A549 (cell line): ENCODE results near the gene SHLD1. TPM values are rescaled to one million over a fixed set of nuclear protein-coding genes. Genes with fewer than 3 reads are reported as not detected.
A peak's percentile ranks its signal among the peaks of the same experiment; 100 is the strongest.
"Not testable (repeated sequence)": the region's sequence is repeated elsewhere in the genome, so short reads cannot be mapped to it uniquely, and the experiment has no call there.

Experiments
- ATAC-seq, 2 experiments: fragments of 200-7000 bp in 1 of 2; fragments of >200 bp in 1 of 2; cut with Nextera tagmentation in 1 of 2; cut with Tn5 transposase in 1 of 2; 3 replicates each; pipeline versions ENCODE4 v1.8.0 to v1.9.1; 2018 to 2020; ENCODE audit warnings: mild to moderate bottlenecking in 1 of 2, moderate library complexity in 1 of 2
- CTCF ChIA-PET: fragments of 300-600 bp; sonication (Branson Sonifier 250); formaldehyde crosslinking; extraction: SDS; loops from one replicate; lab custom pipeline; 2021; ENCODE audit warnings: antibody characterized with exemption, inconsistent platforms; lab: Yijun Ruan, JAX
- POLR2A ChIA-PET: fragments of 350-600 bp; formaldehyde crosslinking; extraction: SDS; loops from one replicate; lab custom pipeline; 2021; ENCODE audit warnings: antibody characterized with exemption, inconsistent platforms; lab: Yijun Ruan, JAX
- DNase-seq, 2 experiments: peaks; one replicate each; pipeline versions ENCODE4 v3.0.0 to v3.0.0-alpha.2; 2011 to 2016; ENCODE audit warnings: low read depth in 1 of 2, low spot score in 1 of 2
- FAIRE-seq: peaks from 2 replicates; lab custom pipeline; 2011; peaks lifted over from hg19 to GRCh38; lab: Jason Lieb, UNC
- H3K27ac ChIP-seq, 2 experiments: fragments of >200 bp; sonication (Bioruptor Twin); formaldehyde crosslinking; 3 replicates each; pipeline ENCODE4 v1.5.1; 2016 to 2017
- H3K4me1 ChIP-seq: fragments of >200 bp; sonication (Bioruptor Twin); formaldehyde crosslinking; 3 replicates; pipeline ENCODE4 v1.6.1; 2016
- H3K4me2 ChIP-seq: fragments of >200 bp; sonication (Bioruptor Twin); formaldehyde crosslinking; 3 replicates; pipeline ENCODE4 v1.6.1; 2016
- H3K4me3 ChIP-seq: fragments of >200 bp; sonication (Bioruptor Twin); formaldehyde crosslinking; 3 replicates; pipeline ENCODE4 v1.5.1; 2016
- H3K9me3 ChIP-seq: fragments of >200 bp; sonication (Bioruptor Twin); formaldehyde crosslinking; 3 replicates; pipeline ENCODE4 v1.6.1; 2016
- BHLHE40 ChIP-seq: IDR thresholded peaks from 2 replicates; pipeline ENCODE4 v1.6.1; 2012; ENCODE audit warnings: low read depth, low read length, inconsistent platforms
- EHMT2 ChIP-seq: fragments of 200-600 bp; sonication (generic); IDR thresholded peaks from 2 replicates; pipeline ENCODE4 v1.6.1; 2016; ENCODE audit warnings: antibody characterized with exemption, low read depth, mild to moderate bottlenecking, moderate library complexity
- EP300 ChIP-seq, 2 experiments: fragments of >200 bp; sonication (Bioruptor Twin); formaldehyde crosslinking; IDR thresholded peaks; 2 replicates in 1 of 2; 3 replicates in 1 of 2; pipeline ENCODE4 v1.6.1; 2016 to 2017
- FOSB ChIP-seq: fragments of 250-450 bp; sonication (Bioruptor Pico); IDR thresholded peaks from 2 replicates; pipeline ENCODE4 v1.5.0; 2020; ENCODE audit warnings: mild to moderate bottlenecking, moderate library complexity
- HEYL ChIP-seq: fragments of 250-450 bp; sonication (Bioruptor Pico); IDR thresholded peaks from 2 replicates; pipeline ENCODE4 v1.8.0; 2021; ENCODE audit warnings: mild to moderate bottlenecking, moderate library complexity
- JUN ChIP-seq, 2 experiments: fragments of >200 bp; sonication (Bioruptor Twin); formaldehyde crosslinking; IDR thresholded peaks; 2 replicates in 1 of 2; 3 replicates in 1 of 2; pipeline ENCODE4 v1.6.1; 2016 to 2017
- KDM1A ChIP-seq: fragments of 200-600 bp; sonication (generic); IDR thresholded peaks from 2 replicates; pipeline ENCODE4 v1.6.1; 2016; ENCODE audit warnings: low read depth, mild to moderate bottlenecking
- MAFK ChIP-seq: fragments of 450-650 bp; IDR thresholded peaks from 2 replicates; pipeline ENCODE4 v1.6.1; 2014; ENCODE audit not compliant: partially characterized antibody
- NPAS2 ChIP-seq: fragments of 250-450 bp; sonication (Bioruptor Pico); IDR thresholded peaks from 2 replicates; pipeline ENCODE4 v1.8.0; 2022; ENCODE audit warnings: mild to moderate bottlenecking, moderate library complexity, borderline replicate concordance
- PBX3 ChIP-seq: IDR thresholded peaks from 2 replicates; pipeline ENCODE4 v1.6.1; 2012
- PHF8 ChIP-seq: fragments of 200-600 bp; sonication (generic); IDR thresholded peaks from 2 replicates; pipeline ENCODE4 v1.6.1; 2016; ENCODE audit warnings: low read depth, mild to moderate bottlenecking, antibody characterized with exemption, moderate library complexity, borderline replicate concordance
- RAD21 ChIP-seq, 2 experiments: fragments of >200 bp in 1 of 2; sonication (Bioruptor Twin) in 1 of 2; formaldehyde crosslinking in 1 of 2; IDR thresholded peaks in 1 of 2; conservative IDR thresholded peaks in 1 of 2; 2 replicates in 1 of 2; 3 replicates in 1 of 2; pipeline ENCODE4 v1.6.1; 2012 to 2018; ENCODE audit warnings: inconsistent platforms in 1 of 2
- REST ChIP-seq: fragments of 200-600 bp; sonication (generic); IDR thresholded peaks from 2 replicates; pipeline ENCODE4 v1.6.1; 2016; ENCODE audit warnings: antibody characterized with exemption, mild to moderate bottlenecking, moderate library complexity
- RFX5 ChIP-seq: fragments of 450-650 bp; IDR thresholded peaks from 2 replicates; pipeline ENCODE4 v1.7.1; 2014; ENCODE audit warnings: antibody characterized with exemption, mild to moderate bottlenecking, moderate library complexity
- ZC3H11A ChIP-seq: fragments of 450-650 bp; IDR thresholded peaks from 2 replicates; pipeline ENCODE4 v1.6.1; 2014; ENCODE audit warnings: antibody characterized with exemption, mild to moderate bottlenecking
- ZFP36 ChIP-seq: fragments of 450-650 bp; IDR thresholded peaks from 2 replicates; pipeline ENCODE4 v1.6.1; 2014; ENCODE audit warnings: borderline replicate concordance; ENCODE audit not compliant: partially characterized antibody
- ZNF302 ChIP-seq: fragments of 250-450 bp; sonication (Bioruptor Pico); IDR thresholded peaks from 2 replicates; pipeline ENCODE4 v1.9.0; 2021; ENCODE audit warnings: inconsistent platforms, mild to moderate bottlenecking, moderate library complexity
- ZSCAN20 ChIP-seq: fragments of 250-450 bp; sonication (Bioruptor Pico); IDR thresholded peaks from 2 replicates; pipeline ENCODE4 v1.8.0; 2022; ENCODE audit warnings: mild to moderate bottlenecking, moderate library complexity
- WGBS: methylation state at CpG from one replicate; pipeline ENCODE4 v1.1.6; 2017; ENCODE audit errors: missing lambda C conversion rate; 5-methylcytosine and 5-hydroxymethylcytosine counted together
- polyA plus RNA-seq, 4 experiments: library from polyadenylated mRNA; depleted of rRNA in 3 of 4; stranded (reverse); fragments of >200 nt; fragmentation: RNase III in 1 of 4; extraction: RNeasy Plus Mini Kit Qiagen cat#74134 plus additional on column Dnase treatment in 1 of 4; gene quantifications; 2 replicates in 3 of 4; 3 replicates in 1 of 4; pipeline ENCODE4 v1.2.3, GENCODE V29; 2011 to 2017

SHLD1 gene
- polyA plus RNA-seq, 2 of the 4 experiments (the other 2 are of a cell fraction), result 6.5 to 18.4 TPM

- FAIRE-seq (no peak), ATAC-seq (no peak), DNase-seq (no peak)
- TF ChIP-seq JUN (IDR thresholded peaks at IDR 0.05) (peak in 1 of 2 experiments; percentile 13; a peak in 2 of 5 replicates), RFX5 (no peak), ZSCAN20 (CRISPR knock-in tag) (peak; percentile 90), PHF8 (no peak), RAD21 (conservative IDR thresholded peaks at IDR 0.05 in 1 of 2, IDR thresholded peaks at IDR 0.05 in 1 of 2) (0 out of 5 replicates have a peak, but pooled peaks of 1 of the 2 experiments have one; percentile 10)
- POLR2A ChIA-PET, result interaction anchor here (0.7 to 1.1 kb wide), 3 partner anchors 84 to 206 kb away, joined by 3 to 5 read pairs (median 3); no protein-coding TSS in a partner anchor
- Histone ChIP-seq H3K4me3 (no peak overlapping the region), H3K27ac (peak overlapping the region; percentile 91 to 93), H3K9me3 (no peaks in the 10 kb centered on the region), H3K4me1 (peaks cover 64% of the 10 kb centered on the region), H3K4me2 (peak overlapping the region; percentile 64)
- CTCF ChIA-PET, result interaction anchor here (0.7 to 4.0 kb wide), 4 partner anchors 9 to 209 kb away, joined by 3 to 16 read pairs (median 3); no protein-coding TSS in a partner anchor
- WGBS, result 3% methylated on average over 3 of the region's 3 CpGs
Observed at GRCh38 chr20:5737619-5737953, 12.6 kb upstream of the SHLD1 start.

GRCh38 chr20:5737966-5738365 lies 12.2 kb upstream of the SHLD1 start:
- DNase-seq, result no peak
- peak overlapping the region; percentile 64 for H3K4me2 ChIP-seq
- FAIRE-seq, result no peak
- peak; percentile 44 to 48; a peak in 5 of 6 replicates for ATAC-seq
- H3K9me3 ChIP-seq, result no peaks in the 10 kb centered on the region
- peak overlapping the region; percentile 91 to 93 for H3K27ac ChIP-seq
- TF ChIP-seq BHLHE40 (no peak), EHMT2 (no peak), HEYL (no peak), REST (no peak), RFX5 (no peak), ZNF302 (no peak; the same call in 1 of the 2 replicates), ZFP36 (no peak), ZSCAN20 (CRISPR knock-in tag) (no peak)
- TF ChIP-seq, all 56 proteins: peak for 0
- ChIA-PET POLR2A (interaction anchor here (0.5 to 1.1 kb wide), 4 partner anchors 84 to 207 kb away, joined by 3 to 5 read pairs (median 4); no protein-coding TSS in a partner anchor), CTCF (interaction anchor here (0.7 to 4.0 kb wide), 5 partner anchors 9 to 209 kb away, joined by 3 to 16 read pairs (median 3); no protein-coding TSS in a partner anchor)
- WGBS, result 81% methylated on average over 3 of the region's 3 CpGs
- Histone ChIP-seq H3K4me3 (no peak overlapping the region), H3K4me1 (peaks cover 64% of the 10 kb centered on the region)

DNA sequence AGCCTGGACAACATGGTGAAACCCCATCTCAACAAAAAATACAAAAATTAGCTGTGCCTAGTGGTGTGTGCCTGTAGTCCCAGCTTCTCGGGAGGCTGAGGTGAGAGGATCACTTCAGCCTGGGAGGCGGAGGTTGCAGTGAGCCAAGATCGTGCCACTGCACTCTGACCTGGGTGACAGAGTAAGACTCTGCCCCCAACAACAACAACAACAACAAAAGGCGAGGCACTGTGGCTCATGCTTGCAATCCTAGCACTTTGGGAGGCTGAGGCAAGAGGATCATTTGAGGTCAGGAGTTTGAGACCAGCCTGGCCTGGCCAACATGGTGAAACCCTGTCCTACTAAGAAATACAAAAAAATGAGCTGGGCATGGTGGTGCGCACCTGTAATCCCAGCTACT lies 9.6 kb upstream of the SHLD1 start:
- Histone ChIP-seq H3K4me1 (peaks cover 46% of the 10 kb centered on the region), H3K27ac (peak overlapping the region; percentile 77 to 93; a peak in 5 of 6 replicates)
- POLR2A ChIA-PET, DNase-seq, H3K4me3 ChIP-seq, H3K4me2 ChIP-seq, ATAC-seq, H3K9me3 ChIP-seq: not testable (repeated sequence)
- peak; percentile 46 for FAIRE-seq
- WGBS, result 96% methylated on average over 5 of the region's 5 CpGs
- CTCF ChIA-PET, result interaction anchor here (0.6 to 4.0 kb wide), 5 partner anchors 23 to 653 kb away, joined by 3 to 16 read pairs (median 4); no protein-coding TSS in a partner anchor

GRCh38 chr20:5741089-5741488 lies 9.1 kb upstream of the SHLD1 start:
- peaks cover 42% of the 10 kb centered on the region for H3K4me1 ChIP-seq
- no peaks in the 10 kb centered on the region for H3K9me3 ChIP-seq
- DNase-seq (peak in 1 of 2 experiments; percentile 37), ATAC-seq (no peak), FAIRE-seq (no peak)
- WGBS, result 65% methylated on average over 2 of the region's 2 CpGs
- ChIA-PET CTCF (interaction anchor here (0.6 to 4.0 kb wide), 4 partner anchors 11 to 256 kb away, joined by 4 to 16 read pairs (median 4); no protein-coding TSS in a partner anchor), POLR2A (no interaction called here)
- H3K4me3 ChIP-seq, result no peak overlapping the region
- peak overlapping the region; percentile 77 to 93; a peak in 5 of 6 replicates for H3K27ac ChIP-seq
- TF ChIP-seq ZFP36, result no peak
- TF ChIP-seq FOSB (CRISPR knock-in tag), result no peak
- TF ChIP-seq RFX5, result no peak
- no peak for TF ChIP-seq MAFK
- TF ChIP-seq EP300 (IDR thresholded peaks at IDR 0.05), result no peak
- no peak for TF ChIP-seq ZC3H11A
- no peak for TF ChIP-seq KDM1A
- TF ChIP-seq NPAS2 (CRISPR knock-in tag), result no peak
- TF ChIP-seq PBX3, result no peak
- H3K4me2 ChIP-seq, result no peak overlapping the region
